Measurements from ENCODE around the gene GDPD5. TPM values are rescaled to one million over a fixed set of nuclear protein-coding genes. Genes with fewer than 3 reads are reported as not detected.

The GDPD5 gene
- total RNA-seq, result 0.76 and 7.4 TPM in 2 replicates

GRCh38 chr11:75525433-75526191 is at the start of gene GDPD5:
Gene GDPD5 (minus strand): TSS chr11:75525941. CDS start chr11:75477735, 48,206 bp downstream.

GRCh38 chr11:75562048-75562835 is 36.5 kb upstream of the GDPD5 start, which contains the start of gene SERPINH1:
Gene SERPINH1 (plus strand): TSS chr11:75562253. CDS start chr11:75566350, 4,097 bp downstream.

GRCh38 chr11:75432911-75433321 is 92.8 kb downstream of the GDPD5 start, which contains the start of gene KLHL35:
Gene KLHL35 (minus strand): TSS chr11:75433203. CDS start chr11:75430629, 2,574 bp downstream.

DNA sequence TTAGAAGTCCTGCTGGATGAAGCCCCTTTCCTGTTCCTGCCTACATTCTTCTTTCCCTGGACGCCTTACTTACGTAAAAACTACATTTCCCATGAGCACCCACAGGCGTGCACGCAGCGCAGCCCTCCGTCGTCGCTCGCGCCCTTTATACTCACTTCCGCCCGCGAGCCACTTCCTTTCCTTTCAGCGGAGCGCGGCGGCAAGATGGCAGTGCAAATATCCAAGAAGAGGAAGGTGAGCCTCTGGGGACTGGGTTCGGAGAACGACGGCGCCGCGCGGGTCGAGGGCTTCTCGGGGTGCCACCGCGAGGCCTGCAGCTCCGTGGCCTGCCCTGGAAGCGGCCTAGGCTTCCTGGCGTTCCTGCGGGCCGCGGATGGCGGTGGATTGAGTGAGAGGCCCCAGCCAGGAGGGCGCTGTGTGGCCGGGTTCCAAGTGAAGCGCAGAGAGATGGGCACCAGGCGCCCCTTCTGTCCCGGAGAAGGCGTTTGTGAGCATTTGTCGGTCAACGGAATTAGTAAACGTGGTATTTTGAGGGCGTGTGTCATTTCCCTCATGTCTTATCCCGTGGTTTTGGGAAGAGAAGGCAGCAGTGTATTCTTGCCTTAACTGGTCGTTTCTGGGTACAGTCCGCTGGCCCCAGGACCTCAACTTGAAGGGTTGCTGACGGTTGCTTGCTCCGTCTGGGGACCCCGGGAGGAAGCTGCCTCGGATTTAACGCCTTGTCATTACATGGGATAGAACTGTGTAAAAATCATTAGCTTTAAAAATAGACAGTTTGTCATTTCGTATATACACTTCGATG is 126.2 kb downstream of the GDPD5 start, which contains the start of gene RPS3:
Gene RPS3, plus strand, starts transcription at position 175 of the 802 bp plus-strand sequence. Its CDS starts 30 bp downstream, at position 205.

Other genes with a start within 250 kb of the GDPD5 start
- gene ARRB1, start 174.3 kb downstream of the GDPD5 start, total RNA-seq, result 0.19 and 1.9 TPM in 2 replicates
- gene RPS3, start 126.4 kb downstream of the GDPD5 start, total RNA-seq, result 3,766 and 4,158 TPM in 2 replicates
- 0.34 and 1.2 TPM in 2 replicates for gene KLHL35, start 92.7 kb downstream of the GDPD5 start, total RNA-seq
- gene SERPINH1, start 36.3 kb upstream of the GDPD5 start, total RNA-seq, result 519 and 618 TPM in 2 replicates
- gene MAP6, start 143.1 kb upstream of the GDPD5 start, total RNA-seq, result 0.38 and 1.4 TPM in 2 replicates
- not detected in 2 replicates for gene MOGAT2, start 191.9 kb upstream of the GDPD5 start, total RNA-seq
- 2.3 and 2.4 TPM in 2 replicates for gene DGAT2, start 242.8 kb upstream of the GDPD5 start, total RNA-seq

Data from hair follicular keratinocyte (primary cell).